OCI-M2 (cell line): ENCODE results near the gene FBXW8.

Experiments used
- DNase-seq: peaks from one replicate; lab custom pipeline; 2025; ENCODE audit not compliant: unreplicated experiment; lab: John Stamatoyannopoulos, UW

FBXW8 gene, protein sequence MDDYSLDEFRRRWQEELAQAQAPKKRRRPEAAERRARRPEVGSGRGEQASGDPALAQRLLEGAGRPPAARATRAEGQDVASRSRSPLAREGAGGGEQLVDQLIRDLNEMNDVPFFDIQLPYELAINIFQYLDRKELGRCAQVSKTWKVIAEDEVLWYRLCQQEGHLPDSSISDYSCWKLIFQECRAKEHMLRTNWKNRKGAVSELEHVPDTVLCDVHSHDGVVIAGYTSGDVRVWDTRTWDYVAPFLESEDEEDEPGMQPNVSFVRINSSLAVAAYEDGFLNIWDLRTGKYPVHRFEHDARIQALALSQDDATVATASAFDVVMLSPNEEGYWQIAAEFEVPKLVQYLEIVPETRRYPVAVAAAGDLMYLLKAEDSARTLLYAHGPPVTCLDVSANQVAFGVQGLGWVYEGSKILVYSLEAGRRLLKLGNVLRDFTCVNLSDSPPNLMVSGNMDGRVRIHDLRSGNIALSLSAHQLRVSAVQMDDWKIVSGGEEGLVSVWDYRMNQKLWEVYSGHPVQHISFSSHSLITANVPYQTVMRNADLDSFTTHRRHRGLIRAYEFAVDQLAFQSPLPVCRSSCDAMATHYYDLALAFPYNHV

DNA sequence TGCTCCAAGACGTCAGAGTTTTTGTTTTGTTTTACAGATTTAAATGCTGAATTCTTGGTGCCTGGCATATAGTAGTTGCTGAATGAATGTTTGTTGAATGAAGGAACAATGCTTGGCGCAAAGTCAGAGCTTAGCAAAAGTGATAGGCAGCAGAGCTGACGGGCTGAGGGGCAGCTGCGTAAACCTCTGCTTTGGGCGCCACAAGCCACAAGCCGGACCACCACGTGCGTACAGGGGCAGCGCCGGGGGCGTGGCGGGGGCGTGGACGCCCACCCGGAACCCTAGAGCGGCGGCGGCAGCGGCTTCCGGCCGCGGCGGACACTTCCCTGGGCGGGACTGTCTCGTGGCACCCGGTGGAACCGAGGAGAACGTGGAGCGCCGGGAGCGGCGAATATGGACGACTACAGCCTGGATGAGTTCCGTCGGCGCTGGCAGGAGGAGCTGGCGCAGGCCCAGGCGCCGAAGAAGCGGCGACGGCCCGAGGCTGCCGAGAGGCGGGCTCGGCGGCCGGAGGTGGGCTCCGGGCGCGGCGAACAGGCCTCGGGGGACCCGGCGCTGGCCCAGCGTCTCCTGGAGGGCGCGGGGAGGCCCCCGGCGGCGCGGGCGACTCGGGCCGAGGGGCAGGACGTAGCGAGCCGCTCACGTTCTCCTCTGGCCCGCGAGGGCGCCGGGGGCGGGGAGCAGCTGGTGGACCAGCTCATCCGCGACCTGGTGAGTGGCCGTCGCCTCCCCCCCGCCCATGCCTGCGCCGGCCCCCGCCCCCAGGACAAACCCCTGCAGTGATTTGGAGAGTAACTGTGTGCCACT, at the start of gene FBXW8:
Gene FBXW8 (plus strand): TSS at position 306 of the 807 bp plus-strand sequence. CDS start 88 bp downstream, at position 394.
- DNase-seq: no peak

DNA sequence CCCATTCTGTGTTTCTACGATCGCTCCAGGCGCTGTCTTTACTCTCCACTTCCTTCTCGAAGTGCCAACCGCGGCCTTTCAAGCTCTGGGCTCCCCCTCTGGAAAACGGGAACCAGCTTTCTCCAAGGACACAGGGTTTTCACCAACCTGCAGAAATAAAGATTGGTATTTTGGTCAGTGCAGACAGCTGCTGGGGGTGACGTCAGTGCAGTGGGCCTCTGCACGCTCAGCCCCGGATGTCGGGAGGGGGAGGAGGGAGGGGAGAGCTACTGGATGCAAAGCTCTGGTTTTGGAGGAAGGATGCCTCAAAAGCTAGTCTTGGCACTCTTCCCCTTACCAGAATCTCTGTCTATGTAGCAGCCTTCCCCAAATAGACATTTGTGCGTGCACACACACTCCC, 49.4 kb upstream of the FBXW8 start:
- no peak for DNase-seq

DNA sequence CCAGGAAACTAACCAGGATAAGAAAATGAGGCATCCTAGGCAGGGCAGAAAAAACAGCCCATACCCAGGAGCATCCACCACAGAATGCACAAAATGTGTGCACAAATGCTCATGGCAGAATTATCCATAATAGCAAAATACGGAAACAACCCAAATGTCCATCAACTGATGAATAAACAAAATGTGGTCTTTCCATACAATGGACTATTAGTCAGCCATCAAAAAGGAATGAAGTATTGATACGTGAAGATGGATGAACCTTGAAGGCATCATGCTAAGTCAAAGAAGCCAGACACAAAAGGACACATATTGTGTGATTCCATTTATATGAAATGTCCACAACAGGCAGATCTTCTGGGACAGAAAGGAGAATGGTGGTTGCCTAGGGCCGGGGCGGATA, 48.6 kb upstream of the FBXW8 start:
- DNase-seq: no peak

DNA sequence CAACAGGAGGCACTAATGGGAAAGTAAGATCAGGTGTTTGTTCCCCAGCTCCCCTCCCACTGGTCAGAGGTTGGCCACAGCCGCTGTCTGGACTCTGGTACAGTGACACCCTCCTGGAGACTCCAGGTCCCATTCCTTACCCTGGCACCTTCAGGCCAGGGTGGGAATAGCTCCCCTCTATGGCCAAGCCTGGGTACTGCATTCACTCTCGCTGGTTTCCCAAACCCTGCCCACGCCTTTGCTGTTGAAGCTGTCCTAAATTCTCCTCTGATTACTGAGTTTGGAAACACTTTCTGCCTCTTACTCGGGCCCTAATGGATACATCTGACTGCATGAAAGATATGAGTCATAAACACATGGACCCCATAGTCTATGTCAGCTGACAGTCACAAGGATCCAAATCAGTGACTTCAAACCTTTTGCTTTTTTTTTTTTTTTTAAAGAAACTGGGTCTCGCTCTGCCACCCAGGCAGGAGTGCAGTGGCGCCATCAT, 47.4 kb upstream of the FBXW8 start:
- DNase-seq: no peak

DNA sequence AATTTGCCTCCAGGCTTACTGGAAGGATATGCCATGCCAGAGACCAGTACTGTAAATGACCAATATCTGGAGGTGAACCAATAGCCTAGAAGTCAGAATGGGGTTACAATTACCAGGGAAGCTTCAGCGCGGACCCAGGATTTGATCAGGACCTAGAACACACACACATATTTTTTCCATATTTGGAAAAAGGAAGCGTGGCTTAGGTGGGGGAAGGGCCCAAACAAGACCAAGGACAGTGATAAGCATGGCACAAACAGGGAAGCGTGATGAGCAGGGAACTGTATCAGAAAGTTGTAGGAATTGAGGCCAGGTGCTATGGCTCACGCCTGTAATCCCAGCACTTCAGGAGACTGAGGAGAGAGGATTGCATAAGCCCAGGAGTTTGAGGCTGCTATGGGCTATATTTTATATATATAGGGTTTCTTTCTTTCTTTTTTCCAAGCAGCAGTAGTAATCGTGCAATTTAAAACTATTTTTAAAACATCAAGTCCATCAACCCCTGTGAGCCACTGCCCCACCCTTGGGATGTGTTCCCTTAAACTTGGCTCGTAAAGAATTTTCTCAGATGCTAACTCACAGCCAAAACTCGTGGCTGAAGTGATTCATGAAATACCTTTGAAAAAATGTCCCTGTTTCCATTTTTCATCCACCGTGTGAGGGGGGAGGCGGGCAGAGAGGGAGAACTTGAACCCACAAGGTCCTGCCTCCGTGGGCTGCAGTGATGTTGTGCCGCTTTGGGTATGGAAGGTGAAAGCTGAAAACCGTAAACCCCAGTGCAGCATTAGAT, 46.2 kb upstream of the FBXW8 start:
- DNase-seq: no peak

DNA sequence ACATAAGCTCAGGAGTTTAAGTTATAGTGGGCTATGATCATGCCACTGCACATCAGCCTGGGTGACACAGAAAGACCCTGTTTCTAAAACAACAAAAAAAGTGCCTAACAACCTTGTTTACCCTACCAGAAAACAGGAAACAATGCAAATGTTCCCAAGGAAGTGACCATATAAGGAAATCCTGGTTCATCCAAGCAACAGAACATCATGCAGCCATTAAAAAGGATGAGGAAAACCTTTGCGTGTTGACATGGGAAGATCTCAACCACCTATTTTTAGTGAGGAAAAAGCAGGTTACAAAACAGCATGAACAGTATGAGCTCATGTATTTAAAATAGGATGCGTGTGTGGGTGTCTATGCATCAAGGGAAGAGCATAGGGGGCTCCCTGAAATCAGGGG, 43.2 kb upstream of the FBXW8 start:
- DNase-seq: no peak

DNA sequence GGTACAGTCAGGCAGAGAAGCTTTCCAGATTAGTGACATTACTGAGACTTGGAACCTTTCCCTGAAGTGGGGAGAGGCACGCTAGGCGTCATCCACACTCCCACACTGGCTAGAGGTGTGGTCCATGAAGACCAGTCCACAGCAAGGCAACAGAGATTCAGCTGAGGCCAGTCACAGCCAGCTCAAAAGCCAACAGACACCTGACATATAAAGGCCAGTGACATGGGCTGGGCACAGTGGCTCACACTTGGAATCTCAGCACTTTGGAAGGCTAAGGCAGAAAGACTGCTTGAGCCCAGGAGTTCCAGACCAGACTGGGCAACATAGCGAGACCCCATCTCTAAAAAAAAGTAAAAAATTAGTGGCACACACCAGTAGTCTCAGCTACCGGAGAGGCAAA, 40.4 kb upstream of the FBXW8 start:
- no peak for DNase-seq

DNA sequence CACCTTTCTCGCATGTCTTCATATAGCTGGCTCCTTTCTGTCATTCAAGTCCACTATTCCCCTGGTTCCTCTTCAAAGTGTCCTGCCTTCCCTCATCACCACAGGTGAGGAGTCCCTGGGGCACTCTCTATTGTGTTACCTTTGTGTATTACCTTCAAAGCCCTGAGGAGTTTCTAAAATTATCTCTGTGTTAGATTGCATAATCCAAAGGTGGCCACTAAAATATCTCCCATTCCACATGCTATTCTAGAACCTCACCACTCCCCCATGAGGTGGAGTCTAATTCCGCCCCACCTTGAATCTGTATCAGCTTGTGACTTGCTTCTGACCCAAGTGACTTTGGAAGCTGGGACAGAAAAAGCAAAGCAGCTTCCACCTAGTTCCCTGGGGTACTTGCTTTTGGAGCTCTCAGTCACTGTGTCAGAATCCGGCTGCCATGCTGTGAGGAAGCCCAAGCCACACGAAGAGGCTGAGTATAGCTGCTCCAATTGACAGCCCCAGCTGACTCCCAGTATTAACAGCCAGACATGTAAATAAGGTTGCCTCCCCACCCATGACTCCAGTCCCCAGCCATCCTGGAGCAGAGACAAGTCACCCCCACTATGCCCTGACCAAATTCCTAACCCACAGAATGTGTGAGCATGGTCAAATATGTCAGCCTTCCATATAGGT, 36.3 kb upstream of the FBXW8 start:
- no peak for DNase-seq

DNA sequence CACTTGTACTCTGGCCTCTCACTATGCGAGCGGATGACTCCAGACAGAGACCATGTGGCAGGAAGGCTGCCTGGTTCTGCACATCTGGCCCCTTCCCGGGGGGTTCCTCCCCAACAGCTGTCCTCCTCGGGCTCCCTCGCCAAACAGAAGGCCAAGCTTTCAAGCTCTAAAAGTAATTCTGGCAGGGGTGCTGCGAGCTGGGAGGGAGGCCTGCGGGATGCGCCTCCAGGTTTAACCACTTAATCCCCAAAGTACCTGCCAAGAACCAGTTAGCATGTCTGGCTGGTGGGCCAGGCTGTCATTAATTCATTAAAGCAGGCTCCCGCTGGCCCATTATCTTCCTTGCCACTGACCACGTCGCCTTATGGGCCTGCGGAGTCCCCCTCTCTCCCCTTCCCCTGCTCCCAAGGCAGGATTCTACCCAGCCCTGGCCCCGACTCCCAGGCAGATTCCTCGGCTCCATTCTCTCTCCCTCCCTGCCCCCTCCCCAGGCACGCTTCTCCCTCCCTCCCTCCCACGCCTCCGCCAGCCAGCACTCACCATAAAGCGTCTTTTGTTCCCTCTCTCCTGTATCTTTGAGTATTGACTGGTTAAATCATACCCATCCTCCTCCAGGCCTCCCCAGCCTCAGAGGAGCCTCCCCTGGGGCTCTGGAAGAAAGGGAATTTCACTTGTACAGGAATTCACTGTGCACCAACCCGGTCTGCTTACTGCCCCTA, 34.4 kb upstream of the FBXW8 start:
- DNase-seq: no peak

DNA sequence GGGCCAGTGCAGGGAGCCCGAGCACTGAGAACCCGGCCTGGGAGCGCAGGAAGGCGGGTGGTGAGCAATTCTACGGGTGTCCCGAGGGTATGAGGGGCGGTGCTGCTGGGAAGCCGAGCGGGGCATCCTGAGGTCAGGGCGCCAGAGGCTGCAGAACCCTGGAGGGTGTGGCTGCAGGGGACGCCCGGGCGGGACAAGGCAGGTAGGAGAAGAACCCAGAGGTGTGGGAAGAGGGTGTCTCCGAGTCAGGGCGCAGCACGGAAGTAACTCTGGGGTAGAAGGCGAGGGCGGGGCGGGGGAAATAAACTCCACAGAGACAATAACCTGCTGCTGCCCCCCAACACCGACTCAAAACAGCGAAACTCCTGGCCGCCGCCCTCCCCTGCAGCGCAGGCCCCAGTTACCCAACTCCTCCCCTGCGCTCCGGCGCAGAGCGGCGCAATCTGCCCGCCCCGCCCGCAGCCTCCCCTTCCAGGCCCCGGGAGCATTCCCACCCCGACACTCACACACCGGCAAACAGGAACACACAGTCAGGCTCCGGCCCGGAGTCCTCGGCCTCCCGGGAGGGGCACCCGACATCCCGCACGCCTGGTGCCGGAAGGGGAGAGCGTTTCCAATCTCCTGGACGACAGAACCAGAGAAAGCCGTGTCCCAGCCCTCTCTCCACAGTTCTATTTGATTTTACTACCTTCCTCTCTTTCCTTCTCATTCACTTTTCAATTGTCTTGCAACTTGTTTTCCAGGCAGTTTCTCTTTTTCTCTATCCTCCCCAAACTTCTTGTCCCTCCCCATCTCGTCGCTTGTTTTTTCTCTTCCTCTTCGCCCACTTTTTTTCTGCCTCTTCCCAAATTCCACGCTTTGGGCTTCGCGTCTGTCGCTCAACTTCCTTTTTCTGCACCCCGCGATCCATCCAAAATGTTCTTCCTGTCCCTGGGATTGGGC, 31.9 kb upstream of the FBXW8 start:
- no peak for DNase-seq

DNA sequence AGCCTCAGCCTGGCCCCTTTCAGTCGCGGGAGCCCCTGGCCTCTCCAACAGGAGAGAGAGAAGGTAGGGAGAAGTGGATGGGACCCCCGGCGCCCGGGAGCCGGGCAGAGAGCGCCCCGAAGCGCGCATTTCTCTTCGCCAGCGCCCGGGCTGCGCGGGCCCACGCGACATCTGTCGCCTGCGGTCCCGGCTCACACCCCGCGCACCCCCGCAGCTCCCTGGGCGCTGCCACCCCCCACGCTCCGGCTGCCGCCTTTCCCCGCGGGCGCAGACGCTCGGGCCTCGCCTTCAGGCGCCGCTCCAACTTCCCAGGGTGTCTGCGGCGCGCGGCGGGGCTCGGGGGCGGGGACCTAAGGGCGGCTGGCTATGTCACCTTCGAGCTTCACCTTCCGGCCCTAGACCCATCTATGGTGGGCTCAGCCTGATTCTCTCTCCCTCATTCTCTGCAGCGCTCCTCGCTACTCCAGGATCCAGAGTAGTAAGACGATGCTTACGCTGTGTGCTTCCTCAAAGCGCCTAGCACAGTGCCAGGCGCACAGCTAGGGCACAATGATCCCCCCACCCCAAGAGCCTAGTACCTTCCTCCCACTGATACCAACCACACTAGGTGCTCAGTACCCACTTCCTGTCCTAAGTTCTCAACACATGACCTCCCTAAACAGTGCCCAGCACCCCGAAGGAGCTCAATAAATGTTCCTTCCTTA, 31.1 kb upstream of the FBXW8 start:
- no peak for DNase-seq

DNA sequence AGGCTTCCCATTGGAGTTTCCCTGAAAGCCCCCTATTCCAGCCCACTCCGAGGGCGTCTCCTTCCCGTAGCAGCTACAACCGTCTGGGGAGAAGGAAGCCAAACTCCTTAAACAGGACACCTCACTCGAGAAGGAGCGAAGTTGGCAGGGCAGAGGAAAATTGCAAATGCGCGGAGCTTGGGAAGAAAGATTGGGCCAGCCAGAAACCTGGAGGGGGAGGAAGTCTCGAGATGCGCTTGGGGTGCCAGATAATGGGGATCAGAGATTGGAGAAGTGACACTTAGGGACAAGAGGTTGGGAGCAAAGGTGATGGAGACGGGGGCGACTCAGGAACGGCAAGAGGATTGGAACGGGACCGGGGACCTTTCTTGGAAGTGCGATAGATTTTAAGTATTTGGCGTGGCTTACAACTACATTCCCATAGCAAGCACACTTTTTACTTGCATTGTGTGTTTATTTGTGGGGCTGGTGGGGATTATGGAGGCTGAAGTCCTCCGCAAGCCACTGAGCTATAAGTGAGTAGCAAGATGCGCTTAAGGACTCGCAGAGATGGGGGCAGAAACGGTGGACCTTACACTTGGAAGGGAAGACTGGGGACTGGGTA, 30.4 kb upstream of the FBXW8 start:
- no peak for DNase-seq

DNA sequence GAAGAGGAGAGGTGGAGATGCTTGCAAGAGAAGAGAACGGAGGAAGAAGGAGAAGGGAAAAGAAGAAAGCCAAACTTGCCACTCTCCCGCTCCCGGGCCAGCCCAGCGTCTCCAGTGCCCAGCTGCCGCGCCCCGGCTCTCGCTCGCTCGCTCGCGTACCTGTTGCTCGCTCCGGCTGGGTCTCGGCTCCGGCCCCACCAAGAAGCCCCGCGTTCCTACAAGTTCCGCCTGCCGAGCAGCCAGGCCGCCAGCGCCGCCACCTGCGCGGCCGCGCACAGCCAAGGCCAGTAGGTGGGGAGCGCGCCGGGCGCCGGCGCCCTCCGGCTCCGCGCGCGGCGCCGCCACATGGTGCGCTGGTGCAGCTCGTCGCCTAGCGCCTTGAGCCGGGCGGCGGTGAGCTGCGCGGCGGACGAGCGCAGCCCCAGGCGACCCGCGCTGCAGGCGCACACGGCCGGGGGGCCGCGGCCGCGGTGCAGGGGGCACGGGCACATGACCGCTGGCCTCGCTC, 29.9 kb upstream of the FBXW8 start:
- DNase-seq: no peak

DNA sequence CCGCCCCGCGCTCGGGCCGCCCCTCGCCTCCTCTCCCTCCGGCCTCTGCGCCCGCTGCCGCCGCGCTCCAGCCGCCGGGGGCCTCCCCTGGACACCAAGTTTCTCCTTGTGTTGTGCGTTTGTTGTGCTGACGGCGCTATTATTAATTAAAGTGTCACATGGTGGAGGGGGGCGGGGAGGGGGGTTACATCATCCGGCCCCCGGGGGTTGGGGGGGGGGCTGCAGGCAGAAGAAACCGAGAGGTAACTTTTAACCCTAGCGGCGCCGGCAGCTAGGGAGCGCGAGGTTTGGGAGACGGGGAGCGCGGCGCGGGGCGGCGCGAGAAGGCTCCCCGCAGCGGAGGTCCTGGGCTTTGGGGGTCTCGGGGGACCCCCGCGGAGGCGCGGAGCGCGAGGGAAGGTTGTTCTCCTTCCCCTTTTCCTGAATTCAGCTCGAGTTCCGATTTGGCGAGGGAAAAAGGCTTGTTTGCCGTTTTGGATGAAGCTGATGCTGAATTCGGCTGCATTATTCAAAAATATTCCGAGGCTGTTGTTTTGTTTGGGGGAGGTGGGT, 29.3 kb upstream of the FBXW8 start, which contains the start of gene HRK:
Gene HRK (minus strand): TSS at position 117 of the 552 bp plus-strand sequence. CDS start 134 bp downstream, outside the sequence.
- no peak for DNase-seq

DNA sequence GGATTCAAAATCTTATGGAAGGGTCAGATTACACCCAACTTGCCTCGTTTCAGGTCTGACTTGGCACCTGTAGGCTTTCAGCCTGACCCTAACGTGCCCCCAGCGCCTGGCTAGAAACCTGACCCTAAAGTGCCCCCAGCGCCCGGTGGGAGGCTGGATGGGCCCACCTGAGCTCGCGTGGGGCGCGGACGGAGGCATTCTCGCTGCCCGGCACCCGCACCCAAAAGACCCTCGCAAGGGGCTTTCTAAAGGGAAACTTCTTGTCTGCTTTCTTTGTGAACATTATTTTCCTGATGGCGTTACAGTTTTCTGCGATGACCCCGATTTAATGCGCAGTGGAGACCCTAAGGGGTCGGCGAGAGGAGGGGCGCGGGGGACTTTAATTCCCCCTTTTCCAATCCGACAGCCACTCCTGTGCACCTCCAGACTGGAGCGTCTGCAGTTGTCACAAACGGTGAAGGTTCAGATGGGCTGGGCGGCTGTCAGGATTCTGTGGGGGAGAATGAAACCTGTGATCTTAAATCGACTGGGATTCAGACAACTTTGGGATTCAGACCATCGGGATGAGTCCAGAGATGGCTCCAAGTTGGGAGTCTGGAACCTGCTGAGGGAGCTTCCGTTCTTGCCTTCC, 28.8 kb upstream of the FBXW8 start:
- no peak for DNase-seq

DNA sequence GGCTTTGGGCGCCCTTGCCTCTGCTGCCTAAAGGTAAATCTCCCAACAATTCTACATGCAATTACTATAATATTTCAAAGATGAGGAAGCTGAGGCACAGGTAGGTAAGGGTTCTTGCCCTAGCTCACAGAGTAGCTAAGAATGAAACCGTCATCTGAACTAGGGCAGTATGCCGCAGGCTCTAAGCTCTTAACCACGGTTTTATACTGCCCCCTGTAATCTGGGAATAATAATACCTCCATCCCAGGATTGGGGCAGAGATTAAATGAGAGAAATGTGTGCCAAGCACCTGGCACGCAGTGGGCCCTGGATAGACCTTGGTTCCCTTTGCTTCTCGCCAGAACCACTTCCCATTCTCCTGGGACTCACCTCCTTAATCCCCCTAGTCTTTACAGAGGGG, 28.0 kb upstream of the FBXW8 start:
- DNase-seq: no peak

DNA sequence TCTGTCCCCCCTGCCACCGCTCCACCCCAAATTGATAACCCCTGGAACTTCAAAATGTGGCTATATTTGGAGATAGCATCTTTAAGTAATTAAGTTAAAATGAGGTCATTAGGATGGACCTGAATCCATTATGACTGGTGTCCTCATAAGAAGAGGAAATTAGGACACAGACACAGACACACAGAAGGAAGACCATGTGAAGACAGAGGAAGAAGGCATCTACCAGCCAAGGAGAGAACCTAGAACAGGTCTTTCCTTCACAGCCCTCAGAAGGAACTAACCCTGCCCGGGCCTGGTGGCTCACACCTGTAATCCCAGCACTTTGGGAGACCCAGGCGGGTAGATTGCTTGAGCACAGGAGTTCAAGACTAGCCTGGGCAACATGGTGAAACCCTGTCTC, 25.9 kb upstream of the FBXW8 start:
- no peak for DNase-seq
